GM12801 (cell line): ENCODE results near the gene CRTC1.

ENCODE experiments used
- TF ChIP-seq, protein P1 (sequence below): IDR thresholded peaks from one replicate; pipeline ENCODE4 v1.5.1; 2011; ENCODE audit warnings: control low read depth; ENCODE audit not compliant: insufficient read length; ENCODE audit errors: extremely low read depth

The CRTC1 gene

DNA sequence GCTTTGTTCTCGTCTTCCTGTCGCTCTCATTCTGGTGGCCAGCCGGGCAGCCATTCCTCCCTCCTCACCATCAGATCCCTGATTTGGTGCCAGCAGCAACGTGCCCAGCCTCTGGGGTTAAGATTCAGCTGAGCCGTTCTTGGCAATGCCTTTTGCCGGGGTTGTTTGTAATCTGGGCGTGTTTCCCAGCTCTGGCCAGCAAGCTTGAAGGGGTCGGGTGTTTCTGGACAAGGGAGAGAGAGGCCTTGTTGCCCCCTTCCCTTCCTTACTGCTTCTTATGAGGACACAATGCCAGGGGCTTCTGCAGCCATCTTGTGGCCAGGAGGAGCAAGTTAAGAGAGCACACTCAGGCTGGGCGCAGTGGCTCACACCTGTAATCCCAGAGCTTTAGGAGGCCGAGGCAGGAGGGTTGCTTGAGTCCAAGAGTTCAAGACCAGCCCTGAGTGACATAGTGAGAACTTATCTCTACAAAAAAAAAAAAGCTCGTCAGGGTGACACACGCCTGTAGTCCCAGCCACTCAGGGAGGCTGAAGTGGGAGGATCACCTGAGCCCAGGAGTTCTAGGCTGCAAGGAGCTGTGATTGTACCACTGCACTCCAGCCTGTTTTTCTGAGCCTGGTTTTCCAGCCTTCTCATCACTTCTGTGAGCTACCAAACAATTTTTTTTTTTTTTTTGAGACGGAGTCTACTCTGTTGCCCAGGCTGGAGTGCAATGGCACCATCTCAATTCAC is 10.7 kb upstream of the CRTC1 start:
- TF ChIP-seq, protein P1, sequence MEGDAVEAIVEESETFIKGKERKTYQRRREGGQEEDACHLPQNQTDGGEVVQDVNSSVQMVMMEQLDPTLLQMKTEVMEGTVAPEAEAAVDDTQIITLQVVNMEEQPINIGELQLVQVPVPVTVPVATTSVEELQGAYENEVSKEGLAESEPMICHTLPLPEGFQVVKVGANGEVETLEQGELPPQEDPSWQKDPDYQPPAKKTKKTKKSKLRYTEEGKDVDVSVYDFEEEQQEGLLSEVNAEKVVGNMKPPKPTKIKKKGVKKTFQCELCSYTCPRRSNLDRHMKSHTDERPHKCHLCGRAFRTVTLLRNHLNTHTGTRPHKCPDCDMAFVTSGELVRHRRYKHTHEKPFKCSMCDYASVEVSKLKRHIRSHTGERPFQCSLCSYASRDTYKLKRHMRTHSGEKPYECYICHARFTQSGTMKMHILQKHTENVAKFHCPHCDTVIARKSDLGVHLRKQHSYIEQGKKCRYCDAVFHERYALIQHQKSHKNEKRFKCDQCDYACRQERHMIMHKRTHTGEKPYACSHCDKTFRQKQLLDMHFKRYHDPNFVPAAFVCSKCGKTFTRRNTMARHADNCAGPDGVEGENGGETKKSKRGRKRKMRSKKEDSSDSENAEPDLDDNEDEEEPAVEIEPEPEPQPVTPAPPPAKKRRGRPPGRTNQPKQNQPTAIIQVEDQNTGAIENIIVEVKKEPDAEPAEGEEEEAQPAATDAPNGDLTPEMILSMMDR: no peak

- TF ChIP-seq, protein P1: no peak
These were observed 8.9 kb upstream of the CRTC1 start for GRCh38 chr19:18674616-18675015.

GRCh38 chr19:18675779-18676178 is 7.7 kb upstream of the CRTC1 start:
- TF ChIP-seq, protein P1: no peak

GRCh38 chr19:18676692-18677091 is 6.8 kb upstream of the CRTC1 start:
- TF ChIP-seq, protein P1: no peak

DNA sequence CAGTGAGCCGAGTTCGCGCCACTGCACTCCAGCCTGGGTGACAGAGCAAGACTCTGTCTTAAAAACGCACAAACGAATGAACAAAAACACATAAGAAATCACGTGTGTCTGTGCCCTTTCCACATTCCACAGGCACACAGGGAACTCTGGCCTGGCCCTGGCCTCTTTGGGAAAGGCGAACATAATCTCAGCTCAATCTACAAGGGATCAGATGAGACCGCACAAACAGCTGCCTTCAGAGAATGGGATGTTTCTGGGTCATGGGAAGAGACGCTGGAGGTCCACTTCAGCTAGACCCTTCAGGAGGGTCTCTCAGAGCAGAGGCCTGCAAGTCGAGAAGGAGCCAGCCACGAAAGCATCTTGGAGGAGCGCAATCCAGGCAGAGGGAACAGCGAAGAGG is 6.3 kb upstream of the CRTC1 start:
- TF ChIP-seq, protein P1: no peak

DNA sequence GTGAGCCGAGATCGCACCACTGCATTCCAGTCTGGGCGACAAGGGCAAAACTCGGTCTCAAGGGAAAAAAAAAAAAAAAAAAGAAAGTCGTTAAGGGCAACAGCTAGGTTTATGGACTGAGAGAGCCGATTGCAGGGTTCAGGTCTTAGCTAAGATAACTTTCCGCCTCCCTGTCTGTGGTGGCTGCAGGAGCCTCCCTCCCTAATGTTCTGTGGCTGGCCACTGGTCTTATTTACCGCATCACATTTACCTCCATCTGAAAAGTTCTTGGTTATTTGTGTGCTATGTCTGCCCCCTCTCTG is 722 bp upstream of the CRTC1 start:
- TF ChIP-seq, protein P1: no peak

GRCh38 chr19:18683958-18684641 is 620 bp downstream of the CRTC1 start:
- TF ChIP-seq, protein P1: no peak
